Muscle layer of colon (tissue), 2 donors: ENCODE results near the gene RTP2.
"Not testable (repeated sequence)": the region's sequence is repeated elsewhere in the genome, so short reads cannot be mapped to it uniquely, and the experiment has no call there.

ENCODE experiments used
- H3K27ac ChIP-seq: one replicate; pipeline ENCODE4 v1.7.0; 2013; ENCODE audit warnings: low read depth, mild to moderate bottlenecking, low read length, moderate library complexity
- H3K27me3 ChIP-seq, 2 donors: one replicate each; pipeline ENCODE4 v1.7.0; 2013; ENCODE audit warnings: low read length in 2 of 2, mild to moderate bottlenecking in 2 of 2; ENCODE audit not compliant: insufficient read depth in 2 of 2, control insufficient read depth in 1 of 2
- H3K36me3 ChIP-seq: one replicate; pipeline ENCODE4 v1.7.0; 2013; ENCODE audit warnings: mild to moderate bottlenecking, low read length; ENCODE audit not compliant: insufficient read depth
- H3K4me1 ChIP-seq: one replicate; pipeline ENCODE4 v1.7.0; 2013; ENCODE audit warnings: mild to moderate bottlenecking, low read length; ENCODE audit not compliant: insufficient read depth
- H3K4me3 ChIP-seq, 2 donors: one replicate each; pipeline ENCODE4 v1.7.0; 2013; ENCODE audit warnings: low read length in 2 of 2, low read depth in 1 of 2, mild to moderate bottlenecking in 1 of 2, moderate library complexity in 1 of 2
- H3K9ac ChIP-seq: one replicate; pipeline ENCODE4 v1.7.0; 2013; ENCODE audit warnings: low read length
- H3K9me3 ChIP-seq: one replicate; pipeline ENCODE4 v1.7.0; 2013; ENCODE audit warnings: mild to moderate bottlenecking, low read length
- donor health status: abdominal sarcoma.
- donor health status: Adenocarcinoma of cecum.

The RTP2 gene

GRCh38 chr3:187700249-187700648 lies 2.1 kb downstream of the RTP2 start:
- Histone ChIP-seq H3K27ac (no peak overlapping the region), H3K9ac (no peak overlapping the region), H3K36me3 (no peaks in the 10 kb centered on the region), H3K27me3 (no peaks in the 10 kb centered on the region), H3K4me1 (no peaks in the 10 kb centered on the region), H3K4me3 (no peak overlapping the region), H3K9me3 (no peaks in the 10 kb centered on the region)

DNA sequence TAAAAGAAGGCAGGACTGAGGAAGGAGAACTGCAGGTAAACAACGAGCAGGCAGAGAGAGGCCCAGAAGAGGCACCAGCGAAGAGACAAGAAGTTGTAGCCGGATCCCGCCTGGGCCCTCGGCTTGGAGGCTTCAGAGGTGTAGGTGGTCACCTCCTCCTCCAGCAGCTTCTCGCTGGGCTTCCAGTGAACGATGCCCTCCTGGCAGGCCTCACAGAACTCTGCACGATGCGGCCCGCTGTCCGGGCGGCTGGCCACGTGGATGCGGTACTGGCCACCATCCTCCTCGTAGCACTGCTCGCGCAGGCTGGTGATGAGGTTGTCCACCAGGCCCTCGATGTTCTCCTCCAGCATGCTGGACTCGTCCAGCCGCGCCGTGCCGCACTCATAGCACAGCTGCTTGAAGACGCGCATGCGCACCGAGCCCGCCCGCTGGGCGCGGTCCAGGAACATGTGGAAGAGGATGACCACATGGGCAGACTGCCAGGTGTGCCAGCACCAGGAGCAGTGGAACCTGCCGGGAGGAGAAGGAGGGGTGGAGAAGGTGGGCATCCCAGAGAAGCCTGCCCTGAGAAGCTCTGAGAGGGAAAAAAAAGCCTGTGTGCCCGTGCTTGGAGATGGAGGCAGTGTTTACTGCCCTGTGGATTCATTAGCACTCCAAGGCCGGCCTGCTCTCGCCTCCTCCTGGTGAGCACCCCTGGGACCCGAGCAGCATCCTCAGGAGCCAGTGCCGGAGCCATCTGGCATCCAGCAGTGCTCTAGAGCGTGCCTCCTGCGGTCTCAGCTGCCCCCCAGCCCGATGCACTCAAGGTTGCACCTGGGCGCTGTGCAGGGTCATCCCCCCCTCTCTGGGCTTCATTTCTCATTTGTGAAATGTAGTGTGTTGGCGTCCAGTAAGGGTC lies 3.6 kb downstream of the RTP2 start:
- H3K4me3 ChIP-seq, result no peak overlapping the region
- H3K9ac ChIP-seq, result no peak overlapping the region
- H3K9me3 ChIP-seq, result no peaks in the 10 kb centered on the region
- no peaks in the 10 kb centered on the region for H3K4me1 ChIP-seq
- H3K36me3 ChIP-seq, result no peaks in the 10 kb centered on the region
- no peaks in the 10 kb centered on the region for H3K27me3 ChIP-seq
- no peak overlapping the region for H3K27ac ChIP-seq

GRCh38 chr3:187696021-187696420 lies 6.3 kb downstream of the RTP2 start:
- Histone ChIP-seq H3K9me3 (no peaks in the 10 kb centered on the region), H3K36me3 (no peaks in the 10 kb centered on the region), H3K27ac (no peak overlapping the region), H3K4me1 (no peaks in the 10 kb centered on the region), H3K27me3 (no peaks in the 10 kb centered on the region), H3K9ac (no peak overlapping the region), H3K4me3 (no peak overlapping the region)

GRCh38 chr3:187695449-187695848 lies 6.9 kb downstream of the RTP2 start:
- Histone ChIP-seq H3K9ac (no peak overlapping the region), H3K9me3 (no peaks in the 10 kb centered on the region), H3K4me3 (no peak overlapping the region), H3K36me3 (no peaks in the 10 kb centered on the region), H3K4me1 (no peaks in the 10 kb centered on the region), H3K27ac (no peak overlapping the region), H3K27me3 (no peaks in the 10 kb centered on the region)

- Histone ChIP-seq H3K9ac (no peak overlapping the region), H3K27ac (no peak overlapping the region), H3K36me3 (no peaks in the 10 kb centered on the region), H3K9me3 (no peaks in the 10 kb centered on the region), H3K4me1 (no peaks in the 10 kb centered on the region), H3K4me3 (no peak overlapping the region), H3K27me3 (no peaks in the 10 kb centered on the region)
These were observed 7.6 kb downstream of the RTP2 start for GRCh38 chr3:187694801-187695200.

GRCh38 chr3:187693431-187693830 lies 8.9 kb downstream of the RTP2 start:
- Histone ChIP-seq H3K27ac (no peak overlapping the region), H3K36me3 (no peaks in the 10 kb centered on the region), H3K9me3 (no peaks in the 10 kb centered on the region), H3K4me1 (no peaks in the 10 kb centered on the region), H3K4me3 (no peak overlapping the region), H3K27me3 (no peaks in the 10 kb centered on the region), H3K9ac (no peak overlapping the region)

DNA sequence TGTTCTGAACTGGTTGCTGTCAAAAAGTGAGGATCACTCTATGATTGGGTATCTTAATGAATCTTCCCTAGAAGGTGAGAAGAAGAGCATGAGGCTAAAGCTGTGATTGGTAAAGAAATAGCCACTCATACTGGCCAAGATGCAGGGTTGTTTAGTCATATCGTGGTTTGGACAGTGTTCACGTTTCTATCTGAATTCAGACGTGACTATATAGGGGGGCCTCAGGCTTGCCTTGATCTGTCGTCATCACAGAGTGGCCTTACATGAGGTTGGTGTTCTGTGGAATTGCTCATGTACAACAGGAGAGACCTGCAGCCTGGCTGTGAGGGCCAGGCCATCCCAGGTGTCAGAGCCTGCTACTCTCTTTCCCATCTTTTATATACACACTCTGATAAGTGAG lies 12.4 kb downstream of the RTP2 start:
- Histone ChIP-seq H3K27ac (no peak overlapping the region), H3K27me3 (no peaks in the 10 kb centered on the region), H3K9me3 (no peaks in the 10 kb centered on the region), H3K36me3 (no peaks in the 10 kb centered on the region), H3K9ac (no peak overlapping the region), H3K4me1 (no peaks in the 10 kb centered on the region), H3K4me3 (no peak overlapping the region)

DNA sequence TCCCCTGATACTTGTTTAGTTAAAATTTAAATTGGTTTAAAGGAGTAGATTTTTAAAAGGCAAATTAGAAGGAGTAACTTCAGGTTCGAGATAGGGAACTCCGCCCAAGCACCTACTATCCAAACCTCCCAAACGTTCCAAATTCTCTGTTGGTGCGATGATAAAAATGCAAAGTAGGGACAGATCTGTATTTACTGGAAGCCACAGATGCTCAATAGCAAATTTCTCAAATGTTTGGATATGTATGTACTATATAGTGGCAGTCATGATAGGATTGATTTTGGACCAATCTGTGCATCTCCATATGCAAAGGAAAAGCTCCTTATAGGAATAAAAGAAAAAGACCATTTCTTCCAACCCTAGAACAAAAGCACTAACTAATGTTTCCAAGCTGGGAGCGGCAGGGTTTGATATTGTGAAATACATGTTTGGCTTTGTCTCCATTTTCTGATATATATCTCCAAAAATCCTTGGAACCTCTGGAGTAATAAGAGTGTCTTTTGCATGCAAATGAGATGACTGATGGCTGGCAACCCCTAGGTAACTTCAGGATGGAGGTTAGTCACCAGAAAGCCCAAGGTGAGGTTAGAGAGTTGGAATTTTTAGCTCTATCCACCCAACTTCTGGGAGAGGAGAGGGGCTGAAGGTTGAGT lies 15.6 kb downstream of the RTP2 start:
- Histone ChIP-seq H3K9ac (no peak overlapping the region), H3K27ac (no peak overlapping the region), H3K9me3 (no peaks in the 10 kb centered on the region), H3K4me1 (no peaks in the 10 kb centered on the region), H3K27me3 (no peaks in the 10 kb centered on the region), H3K4me3 (no peak overlapping the region), H3K36me3 (no peaks in the 10 kb centered on the region)

- Histone ChIP-seq H3K36me3 (no peaks in the 10 kb centered on the region), H3K4me1 (no peaks in the 10 kb centered on the region), H3K9ac (no peak overlapping the region), H3K9me3 (no peaks in the 10 kb centered on the region), H3K27ac (no peak overlapping the region), H3K4me3 (no peak overlapping the region), H3K27me3 (no peaks in the 10 kb centered on the region)
These were observed 16.4 kb downstream of the RTP2 start for GRCh38 chr3:187685948-187686347.

- Histone ChIP-seq H3K4me3 (no peak overlapping the region), H3K9me3 (no peaks in the 10 kb centered on the region), H3K36me3 (no peaks in the 10 kb centered on the region), H3K27ac (no peak overlapping the region), H3K4me1 (no peaks in the 10 kb centered on the region), H3K9ac (no peak overlapping the region), H3K27me3 (no peaks in the 10 kb centered on the region)
These were observed 17.5 kb downstream of the RTP2 start for GRCh38 chr3:187684880-187685279.

- H3K4me3 ChIP-seq, result no peak overlapping the region
- H3K9me3 ChIP-seq, result no peaks in the 10 kb centered on the region
- no peaks in the 10 kb centered on the region for H3K36me3 ChIP-seq
- no peaks in the 10 kb centered on the region for H3K27me3 ChIP-seq
- no peak overlapping the region for H3K9ac ChIP-seq
- H3K27ac ChIP-seq, result no peak overlapping the region
- no peaks in the 10 kb centered on the region for H3K4me1 ChIP-seq
These were observed 17.9 kb downstream of the RTP2 start for GRCh38 chr3:187684444-187684843.

DNA sequence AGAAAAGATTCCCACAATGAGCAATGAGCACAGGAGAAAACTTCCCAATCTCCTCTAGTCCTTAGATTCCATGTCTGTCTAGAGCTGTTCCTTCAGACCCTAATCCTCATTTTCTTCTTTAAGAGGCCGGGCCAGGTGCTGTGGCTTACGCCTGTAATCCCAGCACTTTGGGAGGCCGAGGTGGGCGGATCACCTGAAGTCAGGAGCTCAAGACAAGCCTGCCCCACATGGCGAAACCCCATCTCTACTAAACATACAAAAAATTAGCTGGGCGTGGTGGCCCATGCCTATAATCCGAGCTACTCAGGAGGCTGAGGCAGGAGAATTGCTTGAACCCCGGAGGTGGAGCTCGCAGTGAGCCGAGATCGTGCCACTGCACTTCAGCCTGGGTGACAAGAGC lies 20.6 kb downstream of the RTP2 start:
- not testable (repeated sequence) for H3K9ac ChIP-seq, H3K27me3 ChIP-seq, H3K4me3 ChIP-seq, H3K4me1 ChIP-seq, H3K36me3 ChIP-seq, H3K27ac ChIP-seq, H3K9me3 ChIP-seq
